D341Med (cell line): ENCODE results near the gene C2orf76.
A peak's percentile ranks its signal among the peaks of the same experiment; 100 is the strongest.

Source experiments
- DNase-seq: peaks from one replicate; pipeline ENCODE4 v3.0.0; 2012; ENCODE audit warnings: low spot score

Gene C2orf76

GRCh38 chr2:119338272-119338671 is 28.4 kb downstream of the C2orf76 start:
- no peak for DNase-seq

GRCh38 chr2:119337749-119338148 is 28.9 kb downstream of the C2orf76 start:
- DNase-seq, result no peak

GRCh38 chr2:119333833-119334232 is 32.8 kb downstream of the C2orf76 start:
- no peak for DNase-seq

GRCh38 chr2:119333360-119333759 is 33.3 kb downstream of the C2orf76 start:
- DNase-seq, result no peak

GRCh38 chr2:119332953-119333352 is 33.7 kb downstream of the C2orf76 start:
- no peak for DNase-seq

DNA sequence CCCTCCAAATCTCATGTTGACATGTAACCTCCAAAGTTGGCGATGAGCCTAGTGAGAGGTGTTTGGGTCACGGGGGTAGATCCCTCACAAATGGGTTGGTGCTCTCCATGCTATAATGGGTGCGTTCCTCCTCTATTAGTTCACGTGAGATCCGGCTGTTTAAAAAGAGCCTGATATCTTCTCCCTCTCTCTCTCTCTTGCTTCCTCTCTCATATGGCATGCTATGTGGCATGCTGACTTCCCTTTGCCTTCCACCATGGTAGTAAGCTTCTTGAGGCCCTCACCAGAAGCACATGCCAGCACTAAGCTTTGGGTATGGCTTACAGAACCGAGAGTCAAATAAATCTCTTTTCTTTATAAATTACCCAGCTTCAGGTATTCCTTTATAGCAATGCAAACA is 39.2 kb downstream of the C2orf76 start:
- DNase-seq, result no peak

DNA sequence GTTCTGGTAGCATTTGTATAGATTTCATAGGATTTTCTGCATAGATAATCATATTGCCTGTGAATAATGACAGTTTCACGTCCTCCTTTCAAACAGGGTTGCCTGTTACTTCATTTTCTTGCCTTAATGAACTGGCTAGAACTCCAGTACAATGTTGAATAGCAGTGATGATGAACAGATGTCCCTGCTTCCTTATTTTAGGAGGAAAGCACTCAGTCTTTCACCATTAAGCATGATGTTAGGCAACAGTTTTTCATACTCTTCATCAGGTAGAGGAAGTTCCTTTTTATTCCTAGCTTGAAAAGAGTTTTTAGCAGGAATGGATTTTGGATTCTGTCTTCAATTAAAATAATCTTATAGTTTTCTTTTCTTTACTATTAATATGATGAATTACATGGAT is 39.7 kb downstream of the C2orf76 start:
- no peak for DNase-seq

DNA sequence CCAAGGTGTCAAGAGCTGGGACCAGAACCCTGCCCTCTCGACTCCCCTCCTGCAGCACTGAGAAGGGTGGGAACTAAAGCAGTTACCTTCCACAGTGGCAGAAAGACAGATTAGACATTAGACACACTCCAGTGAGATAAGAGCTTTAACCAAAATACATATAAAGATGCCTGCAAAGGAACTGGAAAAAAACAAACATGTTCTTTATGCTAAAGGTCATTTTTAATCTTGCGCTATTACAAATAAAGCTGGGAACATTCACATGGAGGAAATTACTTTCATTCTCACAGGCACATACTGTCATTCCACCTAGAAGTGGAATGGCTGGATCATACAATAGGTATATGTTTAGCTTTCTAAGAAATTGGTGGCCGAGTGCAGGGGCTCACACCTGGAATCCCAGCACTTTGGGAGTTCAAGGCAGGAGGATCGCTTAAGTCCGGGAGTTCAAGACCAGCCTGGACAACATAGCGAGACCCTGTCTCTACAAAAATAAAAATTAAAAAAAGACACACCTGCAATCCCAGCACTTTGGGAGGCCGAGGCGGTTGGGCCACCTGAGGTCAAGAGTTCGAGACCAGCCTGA is 41.9 kb downstream of the C2orf76 start:
- DNase-seq, result no peak

DNA sequence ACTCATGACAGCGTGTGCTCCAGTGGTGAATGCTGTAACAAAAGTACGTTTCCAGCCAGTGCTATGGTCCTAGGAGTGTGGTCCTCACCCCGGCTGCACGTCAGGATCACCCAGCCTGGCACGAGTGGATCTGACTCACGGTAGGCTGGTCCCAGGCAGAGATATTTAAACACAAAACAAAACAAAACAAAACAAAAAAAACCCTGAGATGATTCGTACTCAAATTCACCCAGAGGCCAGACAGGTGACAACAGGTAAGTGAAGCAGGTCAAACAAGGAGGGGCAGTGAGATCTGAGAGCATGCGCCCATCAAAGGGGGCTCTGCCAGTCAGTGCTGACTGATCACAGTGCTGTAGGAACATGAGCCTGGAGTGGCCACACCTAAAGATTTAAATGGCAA is 43.2 kb downstream of the C2orf76 start:
- no peak for DNase-seq

- no peak for DNase-seq
These were observed 47.0 kb downstream of the C2orf76 start for GRCh38 chr2:119319593-119319992.

- DNase-seq, result no peak
These were observed 49.1 kb downstream of the C2orf76 start for GRCh38 chr2:119317554-119317953.

- DNase-seq, result no peak
These were observed 50.6 kb downstream of the C2orf76 start for GRCh38 chr2:119316066-119316465.

- DNase-seq, result no peak
These were observed 51.3 kb downstream of the C2orf76 start for GRCh38 chr2:119315241-119315925.

DNA sequence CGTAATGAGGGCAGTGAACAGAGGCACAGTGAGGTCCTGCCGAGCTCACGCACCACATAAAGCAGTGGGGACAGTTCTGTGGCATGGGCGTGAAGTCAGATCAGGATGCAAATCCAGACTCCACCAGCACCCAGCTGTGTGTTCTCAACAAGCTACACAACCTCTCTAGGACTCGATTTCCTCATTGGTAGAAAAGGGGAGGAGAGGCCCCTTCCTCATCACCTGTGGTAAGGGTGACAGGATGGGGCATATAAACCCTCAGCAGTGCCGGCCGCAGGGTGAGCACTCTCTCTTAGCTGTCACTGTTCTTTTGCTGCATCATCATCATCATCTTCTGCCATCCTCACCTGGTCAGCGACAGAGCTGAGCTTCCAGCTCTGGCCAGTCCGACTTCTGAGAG is 54.8 kb downstream of the C2orf76 start:
- no peak for DNase-seq

GRCh38 chr2:119311371-119311770 is 55.3 kb downstream of the C2orf76 start:
- DNase-seq, result peak; percentile 52

GRCh38 chr2:119308793-119309330 is 57.8 kb downstream of the C2orf76 start:
- DNase-seq, result no peak

GRCh38 chr2:119307419-119308140 is 59.1 kb downstream of the C2orf76 start:
- no peak for DNase-seq

DNA sequence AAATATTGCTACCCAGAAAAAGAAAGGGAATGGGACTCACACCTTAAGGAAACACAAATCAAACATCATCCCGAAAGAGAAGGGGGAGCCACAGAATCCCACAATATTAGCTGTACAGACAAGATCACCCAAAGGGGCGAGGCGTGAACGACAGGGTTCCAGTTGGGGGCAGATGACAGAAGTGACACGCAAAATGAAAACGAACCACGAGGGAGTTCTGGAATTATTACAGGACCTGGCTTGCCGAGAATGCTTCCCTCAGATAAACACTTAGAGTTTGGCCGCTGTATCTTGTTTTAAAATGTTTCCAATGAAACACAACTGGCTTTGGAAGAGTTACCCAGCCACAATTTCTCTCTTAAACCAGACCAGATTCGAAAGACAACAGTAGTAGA is 60.4 kb downstream of the C2orf76 start:
- no peak for DNase-seq

GRCh38 chr2:119305497-119306195 is 61.0 kb downstream of the C2orf76 start:
- no peak for DNase-seq

- no peak for DNase-seq
These were observed 61.8 kb downstream of the C2orf76 start for GRCh38 chr2:119304847-119305246.

DNA sequence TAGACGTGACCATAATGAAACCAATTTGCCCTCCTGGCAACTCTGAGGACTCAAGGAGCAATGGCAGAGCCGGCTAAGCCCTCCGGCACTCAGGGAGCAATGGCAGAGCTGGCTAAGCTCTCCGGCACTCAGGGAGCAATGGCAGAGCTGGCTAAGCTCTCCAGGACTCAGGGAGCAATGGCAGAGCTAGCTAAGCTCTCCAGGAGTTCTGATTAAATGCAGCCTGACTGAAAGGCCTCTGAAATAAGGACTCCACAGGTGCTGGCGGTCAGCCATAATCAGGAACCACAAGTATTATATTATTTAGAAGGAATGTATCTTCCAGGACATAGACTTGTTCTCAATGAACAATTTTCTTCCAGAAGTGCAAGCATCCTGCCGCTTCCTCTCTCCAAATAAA is 65.2 kb downstream of the C2orf76 start:
- no peak for DNase-seq

DNA sequence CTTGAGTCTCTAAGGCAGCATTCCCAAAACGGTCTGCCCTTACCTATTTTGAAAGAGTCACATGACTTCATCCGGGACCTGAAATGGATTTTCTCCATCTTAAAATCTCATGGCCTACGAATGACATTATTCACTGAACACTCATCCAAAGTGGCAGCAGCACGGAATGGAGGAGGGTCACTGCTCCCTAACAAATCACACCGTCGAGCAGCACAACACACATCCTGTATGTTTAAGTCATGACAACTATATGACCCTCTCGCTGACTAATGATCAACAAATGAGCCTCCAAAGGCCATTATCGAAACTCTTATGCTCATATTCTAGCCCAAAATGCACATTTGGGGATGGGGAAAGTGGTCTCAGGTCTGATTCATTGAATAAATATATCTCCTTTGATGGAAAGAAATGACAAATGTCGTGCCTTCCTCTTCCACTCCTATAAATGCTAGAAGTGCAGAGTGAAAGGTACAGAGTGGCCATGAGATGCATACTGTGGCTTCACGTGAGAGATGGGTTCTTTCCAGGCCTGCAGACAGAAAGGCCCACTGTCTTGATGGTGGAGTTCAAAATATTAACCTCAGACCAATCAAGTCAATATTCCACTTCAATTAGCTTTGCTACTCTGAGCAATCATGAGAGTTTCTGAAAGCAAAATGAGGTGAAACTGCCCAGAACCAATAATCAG is 70.8 kb downstream of the C2orf76 start:
- DNase-seq, result no peak
